ENCODE results near the gene CBFB.

DNA sequence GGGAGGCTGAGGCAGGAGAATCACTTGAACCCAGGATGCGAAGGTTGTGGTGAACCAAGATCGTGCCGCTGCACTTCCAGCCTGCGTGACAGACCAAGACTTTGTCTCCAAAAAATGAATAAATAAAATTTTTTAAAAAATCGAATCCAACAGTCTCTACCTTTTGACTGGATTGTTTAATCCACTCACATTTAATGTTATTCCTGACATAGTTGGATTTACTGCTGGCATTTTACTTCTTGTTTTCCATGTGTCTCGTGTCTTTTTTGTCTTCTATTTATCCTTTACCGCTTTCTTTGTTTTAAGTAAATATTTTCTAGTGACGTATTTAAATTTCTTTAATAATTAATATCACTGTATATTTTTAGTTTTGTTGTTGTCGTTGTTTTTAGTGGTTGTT lies 45.9 kb upstream of the CBFB start:
- TF ChIP-seq, protein P1, sequence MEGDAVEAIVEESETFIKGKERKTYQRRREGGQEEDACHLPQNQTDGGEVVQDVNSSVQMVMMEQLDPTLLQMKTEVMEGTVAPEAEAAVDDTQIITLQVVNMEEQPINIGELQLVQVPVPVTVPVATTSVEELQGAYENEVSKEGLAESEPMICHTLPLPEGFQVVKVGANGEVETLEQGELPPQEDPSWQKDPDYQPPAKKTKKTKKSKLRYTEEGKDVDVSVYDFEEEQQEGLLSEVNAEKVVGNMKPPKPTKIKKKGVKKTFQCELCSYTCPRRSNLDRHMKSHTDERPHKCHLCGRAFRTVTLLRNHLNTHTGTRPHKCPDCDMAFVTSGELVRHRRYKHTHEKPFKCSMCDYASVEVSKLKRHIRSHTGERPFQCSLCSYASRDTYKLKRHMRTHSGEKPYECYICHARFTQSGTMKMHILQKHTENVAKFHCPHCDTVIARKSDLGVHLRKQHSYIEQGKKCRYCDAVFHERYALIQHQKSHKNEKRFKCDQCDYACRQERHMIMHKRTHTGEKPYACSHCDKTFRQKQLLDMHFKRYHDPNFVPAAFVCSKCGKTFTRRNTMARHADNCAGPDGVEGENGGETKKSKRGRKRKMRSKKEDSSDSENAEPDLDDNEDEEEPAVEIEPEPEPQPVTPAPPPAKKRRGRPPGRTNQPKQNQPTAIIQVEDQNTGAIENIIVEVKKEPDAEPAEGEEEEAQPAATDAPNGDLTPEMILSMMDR (conservative IDR thresholded peaks at IDR 0.05; ENCODE audit: low read depth, low read length): no peak
- TF ChIP-seq EZH2 (IDR thresholded peaks at IDR 0.05; ENCODE audit: low read length, unreplicated experiment) (no peak), EZH2phosphoT487 (IDR thresholded peaks at IDR 0.05; ENCODE audit: borderline replicate concordance, low read length) (no peak)

Measured in PC-3 (cell line).